Measurements from ENCODE around the gene MRPL52. TPM values are rescaled to one million over a fixed set of nuclear protein-coding genes. Genes with fewer than 3 reads are reported as not detected.
"Not testable (repeated sequence)": the region's sequence is repeated elsewhere in the genome, so short reads cannot be mapped to it uniquely, and the experiment has no call there.

Gene MRPL52
- total RNA-seq, 1 donor = 82.5 TPM

DNA sequence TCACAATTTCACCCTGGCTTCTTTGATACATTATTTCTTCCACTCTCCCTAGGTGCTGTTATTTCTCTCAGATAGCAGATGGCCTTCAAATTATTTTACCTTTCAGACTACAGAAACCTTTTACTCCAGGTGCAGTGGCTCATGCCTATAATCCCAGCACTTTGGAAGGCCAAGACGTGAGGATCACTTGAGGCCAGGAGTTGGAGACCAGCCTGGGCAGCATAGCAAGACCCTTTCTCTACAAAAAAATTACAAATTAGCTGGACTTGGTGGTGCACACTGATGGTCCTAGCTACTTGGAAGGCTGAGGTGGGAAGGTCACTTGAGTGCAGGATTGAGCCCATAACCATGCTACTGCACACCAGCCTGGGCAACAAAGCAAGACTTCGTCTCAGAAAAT is 37.5 kb upstream of the MRPL52 start:
- TF ChIP-seq, protein P1, sequence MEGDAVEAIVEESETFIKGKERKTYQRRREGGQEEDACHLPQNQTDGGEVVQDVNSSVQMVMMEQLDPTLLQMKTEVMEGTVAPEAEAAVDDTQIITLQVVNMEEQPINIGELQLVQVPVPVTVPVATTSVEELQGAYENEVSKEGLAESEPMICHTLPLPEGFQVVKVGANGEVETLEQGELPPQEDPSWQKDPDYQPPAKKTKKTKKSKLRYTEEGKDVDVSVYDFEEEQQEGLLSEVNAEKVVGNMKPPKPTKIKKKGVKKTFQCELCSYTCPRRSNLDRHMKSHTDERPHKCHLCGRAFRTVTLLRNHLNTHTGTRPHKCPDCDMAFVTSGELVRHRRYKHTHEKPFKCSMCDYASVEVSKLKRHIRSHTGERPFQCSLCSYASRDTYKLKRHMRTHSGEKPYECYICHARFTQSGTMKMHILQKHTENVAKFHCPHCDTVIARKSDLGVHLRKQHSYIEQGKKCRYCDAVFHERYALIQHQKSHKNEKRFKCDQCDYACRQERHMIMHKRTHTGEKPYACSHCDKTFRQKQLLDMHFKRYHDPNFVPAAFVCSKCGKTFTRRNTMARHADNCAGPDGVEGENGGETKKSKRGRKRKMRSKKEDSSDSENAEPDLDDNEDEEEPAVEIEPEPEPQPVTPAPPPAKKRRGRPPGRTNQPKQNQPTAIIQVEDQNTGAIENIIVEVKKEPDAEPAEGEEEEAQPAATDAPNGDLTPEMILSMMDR (IDR thresholded peaks at IDR 0.05; ENCODE audit: insufficient read depth, low read depth, low read length) = no peak
- no peak overlapping the region for H3K4me3 ChIP-seq (ENCODE audit: low read depth, low read length)
- DNase-seq (ENCODE audit: low read depth) = no peak

DNA sequence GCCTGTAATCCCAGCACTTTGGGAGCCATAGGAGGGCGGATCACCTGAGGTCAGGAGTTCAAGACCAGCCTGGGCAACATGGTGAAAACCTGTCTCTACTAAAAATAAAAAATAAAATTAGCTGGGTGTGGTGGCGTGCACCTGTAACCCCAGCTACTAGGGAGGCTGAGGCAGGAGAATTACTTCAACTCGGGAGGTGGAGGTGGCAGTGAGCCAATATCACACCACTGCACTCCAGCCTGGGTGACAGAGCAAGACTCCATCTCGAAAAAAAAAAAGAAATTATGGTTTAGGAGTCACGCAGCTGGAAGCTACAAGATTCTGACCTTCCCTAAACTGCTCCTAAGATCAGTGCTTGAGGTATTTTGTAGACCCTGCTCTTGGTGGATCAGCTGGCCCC is 36.1 kb upstream of the MRPL52 start:
- DNase-seq (ENCODE audit: low read depth); H3K4me3 ChIP-seq (ENCODE audit: low read depth, low read length): not testable (repeated sequence)

DNA sequence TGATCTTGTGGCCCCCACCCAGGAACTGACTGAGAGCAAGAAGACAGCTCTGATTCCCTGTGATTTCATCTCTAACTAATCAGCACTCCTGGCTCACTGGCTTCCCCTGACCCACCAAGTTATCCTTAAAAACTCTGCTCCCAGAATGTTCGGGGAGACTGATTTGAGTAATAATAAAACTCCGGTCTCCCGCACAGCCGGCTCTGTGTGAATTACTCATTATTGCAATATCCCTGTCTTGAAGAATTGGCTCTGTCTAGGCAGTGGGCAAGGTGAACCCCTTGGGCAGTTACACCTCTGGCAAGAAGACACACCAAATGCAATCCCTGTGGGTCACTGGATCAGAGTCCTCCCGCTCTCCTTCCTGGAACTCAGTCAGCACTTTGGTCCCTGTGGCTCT is 35.7 kb upstream of the MRPL52 start:
- no peak overlapping the region for H3K4me3 ChIP-seq (ENCODE audit: low read depth, low read length)
- TF ChIP-seq, protein P1 (IDR thresholded peaks at IDR 0.05; ENCODE audit: insufficient read depth, low read depth, low read length) = no peak
- no peak for DNase-seq (ENCODE audit: low read depth)

DNA sequence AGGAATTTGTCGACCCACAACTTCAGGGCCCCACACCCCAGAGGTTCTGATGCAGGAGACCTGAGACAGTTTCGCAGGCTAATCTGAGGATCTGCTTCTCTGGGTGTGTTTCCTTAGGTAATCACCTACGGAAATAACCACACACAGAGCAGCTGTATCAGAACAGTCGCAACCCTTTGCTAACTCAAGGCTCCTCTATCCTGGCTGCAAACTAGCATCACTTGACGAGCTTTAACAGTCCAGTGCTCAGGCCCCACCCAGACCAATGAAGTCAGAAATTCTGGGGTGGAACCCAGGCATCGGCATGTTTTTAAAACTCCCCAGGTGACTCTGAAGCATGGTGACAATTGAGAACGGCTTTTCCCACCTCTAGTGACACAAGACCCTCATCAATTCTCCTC is 35.1 kb upstream of the MRPL52 start:
- no peak overlapping the region for H3K4me3 ChIP-seq (ENCODE audit: low read depth, low read length)
- TF ChIP-seq, protein P1 (IDR thresholded peaks at IDR 0.05; ENCODE audit: insufficient read depth, low read depth, low read length) = no peak
- DNase-seq (ENCODE audit: low read depth) = no peak

DNA sequence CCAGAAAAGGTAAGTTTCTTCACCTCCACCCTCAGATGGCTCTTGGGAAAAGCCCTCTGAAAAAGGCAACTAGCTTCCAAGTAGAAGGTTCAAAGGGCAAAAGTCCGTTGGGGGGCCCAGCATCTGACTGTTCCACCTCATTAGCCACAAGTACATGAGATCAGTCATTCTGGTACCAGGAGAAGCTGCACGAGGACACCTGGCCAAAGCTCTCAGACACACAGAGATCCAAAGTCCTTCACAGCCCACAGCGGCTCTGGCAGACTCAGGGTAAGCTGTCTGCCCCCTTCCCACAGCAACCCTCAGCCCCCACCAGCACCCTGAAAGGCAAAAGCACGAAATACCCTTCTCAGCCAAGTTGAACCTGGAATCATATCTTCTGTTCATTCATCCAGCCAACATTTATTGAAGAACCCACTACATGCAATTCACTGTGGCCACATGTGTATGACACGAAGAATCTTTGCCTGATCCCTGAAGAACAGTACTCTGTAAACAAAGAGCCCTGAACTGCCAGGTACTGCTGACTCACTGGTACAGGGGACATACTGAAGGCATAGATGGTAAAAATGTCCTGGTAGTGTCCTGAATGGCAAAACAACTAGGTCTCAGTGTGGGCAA is 33.5 kb upstream of the MRPL52 start:
- H3K4me3 ChIP-seq (ENCODE audit: low read depth, low read length) = no peak overlapping the region
- TF ChIP-seq, protein P1 (IDR thresholded peaks at IDR 0.05; ENCODE audit: insufficient read depth, low read depth, low read length) = no peak
- DNase-seq (ENCODE audit: low read depth) = no peak

DNA sequence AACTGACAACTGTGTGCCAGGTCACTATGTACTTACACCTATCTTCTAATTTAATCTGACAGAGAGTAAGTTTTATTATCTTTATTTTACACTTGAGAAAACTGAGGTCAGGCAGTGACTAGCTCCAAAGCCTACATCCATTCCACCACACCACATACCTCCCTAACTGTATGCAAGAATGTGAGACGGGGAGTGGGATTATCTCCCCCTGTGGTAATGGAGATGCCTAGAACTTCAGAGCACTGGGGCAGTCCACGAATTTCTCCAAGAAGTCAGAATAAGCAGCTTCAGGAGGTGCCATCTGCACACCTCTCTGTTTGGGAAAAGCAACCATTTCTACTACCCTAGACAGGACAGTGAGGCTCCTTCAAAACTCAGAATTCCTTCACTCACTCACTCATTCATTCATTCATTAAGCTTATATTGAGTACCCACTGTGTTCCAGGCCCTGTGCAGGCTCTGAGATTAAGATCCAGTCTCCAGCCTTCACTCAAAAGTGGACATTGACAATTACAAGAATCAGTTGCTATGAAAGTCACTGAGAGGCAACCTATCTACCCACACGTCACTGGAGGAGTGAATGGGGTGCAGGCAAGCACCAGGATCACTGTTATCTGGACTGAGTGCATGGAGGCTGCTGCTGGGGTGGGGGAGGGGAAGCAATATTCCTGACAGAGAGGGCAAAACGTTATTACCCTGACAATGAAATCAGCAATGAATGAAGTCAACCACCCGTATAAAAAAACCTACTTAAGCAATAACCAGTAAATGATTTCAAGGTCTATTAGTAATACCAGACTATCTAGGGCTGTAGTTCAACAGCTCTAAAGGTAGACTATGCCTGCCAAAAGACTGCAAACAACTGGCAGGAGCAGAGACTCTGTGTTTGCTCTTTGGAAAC is 32.4 kb upstream of the MRPL52 start:
- TF ChIP-seq, protein P1 (IDR thresholded peaks at IDR 0.05; ENCODE audit: insufficient read depth, low read depth, low read length) = no peak
- no peak for DNase-seq (ENCODE audit: low read depth)
- no peak overlapping the region for H3K4me3 ChIP-seq (ENCODE audit: low read depth, low read length)

DNA sequence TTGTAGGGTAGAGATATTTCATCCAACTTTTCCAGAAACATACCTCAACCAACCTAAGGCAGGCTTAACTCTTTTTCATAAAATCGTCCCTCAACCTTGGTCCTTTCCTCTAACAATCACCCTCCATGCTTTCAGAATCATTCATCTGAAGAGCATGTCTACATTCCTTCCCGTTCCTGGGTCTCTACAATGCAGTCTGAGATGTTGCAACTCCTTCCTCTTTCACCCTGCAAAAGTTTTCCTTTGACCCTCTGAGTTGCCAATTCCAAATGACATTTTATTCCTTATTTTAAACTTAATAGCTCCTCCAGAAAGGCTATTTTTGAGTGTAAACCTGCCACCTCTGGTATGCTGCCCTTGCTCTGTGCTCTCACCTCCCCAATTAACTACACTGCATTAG is 31.2 kb upstream of the MRPL52 start:
- no peak for DNase-seq (ENCODE audit: low read depth)
- TF ChIP-seq, protein P1 (IDR thresholded peaks at IDR 0.05; ENCODE audit: insufficient read depth, low read depth, low read length) = no peak
- no peak overlapping the region for H3K4me3 ChIP-seq (ENCODE audit: low read depth, low read length)
